Measurements from ENCODE around the gene CYB561D1.
"Not testable (repeated sequence)": the region's sequence is repeated elsewhere in the genome, so short reads cannot be mapped to it uniquely, and the experiment has no call there.

Gene CYB561D1

GRCh38 chr1:109467301-109467777 is 26.6 kb upstream of the CYB561D1 start:
- H3K36me3 ChIP-seq (ENCODE audit: insufficient read depth, low read length), result no peaks in the 10 kb centered on the region
- no peaks in the 10 kb centered on the region for H3K9me3 ChIP-seq (ENCODE audit: low read depth, low read length)
- DNase-seq (ENCODE audit: low read depth, low spot score), result no peak
- no peak for TF ChIP-seq EZH2 (IDR thresholded peaks at IDR 0.05)
- no peak for TF ChIP-seq FOXP2 (optimal IDR thresholded peaks at IDR 0.05; ENCODE audit: control extremely low read depth, extremely low read length, insufficient read depth)
- TF ChIP-seq POLR2AphosphoS5 (IDR thresholded peaks at IDR 0.05; ENCODE audit: borderline replicate concordance, low read depth, low read length), result no peak
- no peak overlapping the region for H3K27ac ChIP-seq
- H3K9ac ChIP-seq (ENCODE audit: insufficient read length), result no peak overlapping the region
- H3K4me3 ChIP-seq, result no peak overlapping the region

- no peak overlapping the region for H3K9ac ChIP-seq (ENCODE audit: insufficient read length)
- H3K36me3 ChIP-seq (ENCODE audit: insufficient read depth, low read length), result no peaks in the 10 kb centered on the region
- no peak for DNase-seq (ENCODE audit: low read depth, low spot score)
- no peak for TF ChIP-seq POLR2AphosphoS5 (IDR thresholded peaks at IDR 0.05; ENCODE audit: borderline replicate concordance, low read depth, low read length)
- no peak for TF ChIP-seq EZH2 (IDR thresholded peaks at IDR 0.05)
- no peak for TF ChIP-seq FOXP2 (optimal IDR thresholded peaks at IDR 0.05; ENCODE audit: control extremely low read depth, extremely low read length, insufficient read depth)
- no peaks in the 10 kb centered on the region for H3K9me3 ChIP-seq (ENCODE audit: low read depth, low read length)
- H3K4me3 ChIP-seq, result no peak overlapping the region
- no peak overlapping the region for H3K27ac ChIP-seq
Observed at GRCh38 chr1:109468061-109468460, 25.8 kb upstream of the CYB561D1 start.

- Histone ChIP-seq H3K9me3 (ENCODE audit: low read depth, low read length) (no peaks in the 10 kb centered on the region), H3K9ac (ENCODE audit: insufficient read length) (no peak overlapping the region), H3K27ac (no peak overlapping the region), H3K36me3 (ENCODE audit: insufficient read depth, low read length) (no peaks in the 10 kb centered on the region), H3K4me3 (no peak overlapping the region)
- no peak for DNase-seq (ENCODE audit: low read depth, low spot score)
- TF ChIP-seq POLR2AphosphoS5 (IDR thresholded peaks at IDR 0.05; ENCODE audit: borderline replicate concordance, low read depth, low read length) (no peak), FOXP2 (optimal IDR thresholded peaks at IDR 0.05; ENCODE audit: control extremely low read depth, extremely low read length, insufficient read depth) (no peak), EZH2 (IDR thresholded peaks at IDR 0.05) (no peak)
Observed at GRCh38 chr1:109468903-109469302, 25.0 kb upstream of the CYB561D1 start.

- TF ChIP-seq EZH2 (IDR thresholded peaks at IDR 0.05) (no peak), FOXP2 (optimal IDR thresholded peaks at IDR 0.05; ENCODE audit: control extremely low read depth, extremely low read length, insufficient read depth) (no peak), POLR2AphosphoS5 (IDR thresholded peaks at IDR 0.05; ENCODE audit: borderline replicate concordance, low read depth, low read length) (no peak)
- no peak overlapping the region for H3K27ac ChIP-seq
- no peak overlapping the region for H3K4me3 ChIP-seq
- no peak for DNase-seq (ENCODE audit: low read depth, low spot score)
- no peaks in the 10 kb centered on the region for H3K36me3 ChIP-seq (ENCODE audit: insufficient read depth, low read length)
- H3K9me3 ChIP-seq (ENCODE audit: low read depth, low read length), result no peaks in the 10 kb centered on the region
- no peak overlapping the region for H3K9ac ChIP-seq (ENCODE audit: insufficient read length)
Observed at GRCh38 chr1:109470245-109470644, 23.6 kb upstream of the CYB561D1 start.

GRCh38 chr1:109472779-109473178 is 21.1 kb upstream of the CYB561D1 start:
- TF ChIP-seq FOXP2 (optimal IDR thresholded peaks at IDR 0.05; ENCODE audit: control extremely low read depth, extremely low read length, insufficient read depth), result no peak
- no peak for TF ChIP-seq POLR2AphosphoS5 (IDR thresholded peaks at IDR 0.05; ENCODE audit: borderline replicate concordance, low read depth, low read length)
- TF ChIP-seq EZH2 (IDR thresholded peaks at IDR 0.05), result no peak
- H3K9me3 ChIP-seq (ENCODE audit: low read depth, low read length), result no peaks in the 10 kb centered on the region
- no peak overlapping the region for H3K27ac ChIP-seq
- H3K9ac ChIP-seq (ENCODE audit: insufficient read length), result no peak overlapping the region
- H3K4me3 ChIP-seq, result no peak overlapping the region
- H3K36me3 ChIP-seq (ENCODE audit: insufficient read depth, low read length), result no peaks in the 10 kb centered on the region
- no peak for DNase-seq (ENCODE audit: low read depth, low spot score)

GRCh38 chr1:109473284-109474057 is 20.4 kb upstream of the CYB561D1 start:
- DNase-seq (ENCODE audit: low read depth, low spot score); H3K27ac ChIP-seq; H3K9ac ChIP-seq (ENCODE audit: insufficient read length); H3K4me3 ChIP-seq; H3K9me3 ChIP-seq (ENCODE audit: low read depth, low read length); H3K36me3 ChIP-seq (ENCODE audit: insufficient read depth, low read length): not testable (repeated sequence)

- Histone ChIP-seq H3K36me3 (ENCODE audit: insufficient read depth, low read length) (no peaks in the 10 kb centered on the region), H3K4me3 (no peak overlapping the region), H3K27ac (no peak overlapping the region), H3K9ac (ENCODE audit: insufficient read length) (no peak overlapping the region), H3K9me3 (ENCODE audit: low read depth, low read length) (no peaks in the 10 kb centered on the region)
- DNase-seq (ENCODE audit: low read depth, low spot score), result no peak
- TF ChIP-seq EZH2 (IDR thresholded peaks at IDR 0.05) (no peak), POLR2AphosphoS5 (IDR thresholded peaks at IDR 0.05; ENCODE audit: borderline replicate concordance, low read depth, low read length) (no peak), FOXP2 (optimal IDR thresholded peaks at IDR 0.05; ENCODE audit: control extremely low read depth, extremely low read length, insufficient read depth) (no peak)
Observed at GRCh38 chr1:109474697-109475096, 19.2 kb upstream of the CYB561D1 start.

- DNase-seq (ENCODE audit: low read depth, low spot score), result no peak
- no peaks in the 10 kb centered on the region for H3K9me3 ChIP-seq (ENCODE audit: low read depth, low read length)
Observed at GRCh38 chr1:109475261-109475660, 18.6 kb upstream of the CYB561D1 start.

GRCh38 chr1:109476825-109477224 is 17.1 kb upstream of the CYB561D1 start:
- no peaks in the 10 kb centered on the region for H3K9me3 ChIP-seq (ENCODE audit: low read depth, low read length)
- DNase-seq (ENCODE audit: low read depth, low spot score), result no peak
- no peak overlapping the region for H3K9ac ChIP-seq (ENCODE audit: insufficient read length)
- no peak overlapping the region for H3K27ac ChIP-seq
- TF ChIP-seq EZH2 (IDR thresholded peaks at IDR 0.05) (no peak), POLR2AphosphoS5 (IDR thresholded peaks at IDR 0.05; ENCODE audit: borderline replicate concordance, low read depth, low read length) (no peak), FOXP2 (optimal IDR thresholded peaks at IDR 0.05; ENCODE audit: control extremely low read depth, extremely low read length, insufficient read depth) (no peak)
- H3K36me3 ChIP-seq (ENCODE audit: insufficient read depth, low read length), result no peaks in the 10 kb centered on the region
- H3K4me3 ChIP-seq, result no peak overlapping the region

More at GRCh38 chr1:109475261-109475660, 18.6 kb upstream of the CYB561D1 start:
- no peak overlapping the region for H3K27ac ChIP-seq
- TF ChIP-seq FOXP2 (optimal IDR thresholded peaks at IDR 0.05; ENCODE audit: control extremely low read depth, extremely low read length, insufficient read depth) (no peak), EZH2 (IDR thresholded peaks at IDR 0.05) (no peak), POLR2AphosphoS5 (IDR thresholded peaks at IDR 0.05; ENCODE audit: borderline replicate concordance, low read depth, low read length) (no peak)
- no peaks in the 10 kb centered on the region for H3K36me3 ChIP-seq (ENCODE audit: insufficient read depth, low read length)
- no peak overlapping the region for H3K4me3 ChIP-seq
- H3K9ac ChIP-seq (ENCODE audit: insufficient read length), result no peak overlapping the region

Measured in SK-N-MC (cell line).